ENCODE measurements around the gene SEMA4A.

DNA sequence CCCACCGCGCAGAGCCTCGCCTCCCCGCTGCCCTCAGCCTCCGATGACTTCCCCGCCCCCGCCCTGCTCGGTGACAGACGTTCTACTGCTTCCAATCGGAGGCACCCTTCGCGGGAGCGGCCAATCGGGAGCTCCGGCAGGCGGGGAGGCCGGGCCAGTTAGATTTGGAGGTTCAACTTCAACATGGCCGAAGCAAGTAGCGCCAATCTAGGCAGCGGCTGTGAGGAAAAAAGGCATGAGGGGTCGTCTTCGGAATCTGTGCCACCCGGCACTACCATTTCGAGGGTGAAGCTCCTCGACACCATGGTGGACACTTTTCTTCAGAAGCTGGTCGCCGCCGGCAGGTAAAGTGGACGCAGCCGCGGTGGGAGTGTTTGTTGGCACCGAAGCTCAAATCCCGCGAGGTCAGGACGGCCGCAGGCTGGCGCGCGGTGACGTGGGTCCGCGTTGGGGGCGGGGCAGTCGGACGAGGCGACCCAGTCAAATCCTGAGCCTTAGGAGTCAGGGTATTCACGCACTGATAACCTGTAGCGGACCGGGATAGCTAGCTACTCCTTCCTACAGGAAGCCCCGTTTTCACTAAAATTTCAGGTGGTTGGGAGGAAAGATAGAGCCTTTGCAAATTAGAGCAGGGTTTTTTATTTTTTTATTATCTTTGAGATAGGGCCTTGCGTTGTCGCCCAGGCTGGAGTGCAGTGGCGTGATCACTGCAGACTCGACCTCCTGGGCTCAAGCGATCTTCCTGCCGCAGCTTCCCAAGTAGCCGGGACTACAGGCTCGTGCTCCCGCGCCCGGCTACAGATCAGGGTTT is 59.7 kb downstream of the SEMA4A start, which contains the start of gene PMF1:
- TF ChIP-seq, protein P1, sequence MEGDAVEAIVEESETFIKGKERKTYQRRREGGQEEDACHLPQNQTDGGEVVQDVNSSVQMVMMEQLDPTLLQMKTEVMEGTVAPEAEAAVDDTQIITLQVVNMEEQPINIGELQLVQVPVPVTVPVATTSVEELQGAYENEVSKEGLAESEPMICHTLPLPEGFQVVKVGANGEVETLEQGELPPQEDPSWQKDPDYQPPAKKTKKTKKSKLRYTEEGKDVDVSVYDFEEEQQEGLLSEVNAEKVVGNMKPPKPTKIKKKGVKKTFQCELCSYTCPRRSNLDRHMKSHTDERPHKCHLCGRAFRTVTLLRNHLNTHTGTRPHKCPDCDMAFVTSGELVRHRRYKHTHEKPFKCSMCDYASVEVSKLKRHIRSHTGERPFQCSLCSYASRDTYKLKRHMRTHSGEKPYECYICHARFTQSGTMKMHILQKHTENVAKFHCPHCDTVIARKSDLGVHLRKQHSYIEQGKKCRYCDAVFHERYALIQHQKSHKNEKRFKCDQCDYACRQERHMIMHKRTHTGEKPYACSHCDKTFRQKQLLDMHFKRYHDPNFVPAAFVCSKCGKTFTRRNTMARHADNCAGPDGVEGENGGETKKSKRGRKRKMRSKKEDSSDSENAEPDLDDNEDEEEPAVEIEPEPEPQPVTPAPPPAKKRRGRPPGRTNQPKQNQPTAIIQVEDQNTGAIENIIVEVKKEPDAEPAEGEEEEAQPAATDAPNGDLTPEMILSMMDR (IDR thresholded peaks at IDR 0.05) = no peak
- TF ChIP-seq POLR2A (IDR thresholded peaks at IDR 0.05) = peak; percentile 65
- peak; percentile 65 for TF ChIP-seq EP300 (IDR thresholded peaks at IDR 0.05)
